Heart right ventricle (tissue), 16 donors: ENCODE results near the gene UNC80. TPM values are rescaled to one million over a fixed set of nuclear protein-coding genes. Genes with fewer than 3 reads are reported as not detected.

Source experiments
- ATAC-seq, 8 donors: fragments of 200-7000 bp; cut with Tn5 transposase; one replicate each; pipeline ENCODE4 v1.9.1; 2020; ENCODE audit warnings: mild to moderate bottlenecking in 8 of 8, moderate library complexity in 8 of 8, moderate number of reproducible peaks in 1 of 8
- DNase-seq, 2 donors: peaks; one replicate each; pipeline ENCODE4 v3.0.0-alpha.2; 2020
- H3K27ac ChIP-seq, 10 donors: fragments of 200-600 bp; sonication (generic) in 2 of 10; one replicate each; pipeline versions ENCODE4 v1.5.0 to v1.8.0; 2020 to 2022; ENCODE audit warnings: mild to moderate bottlenecking in 3 of 10
- H3K27me3 ChIP-seq, 7 donors: fragments of 200-600 bp; one replicate each; pipeline ENCODE4 v1.8.0; 2021 to 2022; ENCODE audit warnings: mild to moderate bottlenecking in 2 of 7
- H3K36me3 ChIP-seq, 9 donors: fragments of 200-600 bp; sonication (generic) in 1 of 9; one replicate each; pipeline versions ENCODE4 v1.5.0 to v1.8.0; 2020 to 2022; ENCODE audit warnings: mild to moderate bottlenecking in 2 of 9
- H3K4me1 ChIP-seq, 9 donors: fragments of 200-600 bp; sonication (generic) in 1 of 9; one replicate each; pipeline versions ENCODE4 v1.5.0 to v1.8.0; 2020 to 2022; ENCODE audit warnings: mild to moderate bottlenecking in 4 of 9
- H3K4me3 ChIP-seq, 10 donors: fragments of 200-600 bp; sonication (generic) in 2 of 10; one replicate each; pipeline versions ENCODE4 v1.5.0 to v1.8.0; 2020 to 2022; ENCODE audit warnings: mild to moderate bottlenecking in 7 of 10, moderate library complexity in 2 of 10
- H3K9me3 ChIP-seq, 11 donors: fragments of 200-600 bp in 10 of 11; sonication (generic) in 2 of 11; one replicate each; pipeline versions ENCODE4 v1.5.0 to v1.8.0; 2013 to 2022; ENCODE audit warnings: mild to moderate bottlenecking in 2 of 11, control low read depth in 1 of 11, moderate library complexity in 1 of 11
- WGBS, 2 donors: extraction: QIAGEN DNeasy Blood & Tissue Kit; methylation state at CpG; one replicate each; pipeline ENCODE4 v1.1.7; 2013; ENCODE audit warnings: inconsistent platforms in 1 of 2; 5-methylcytosine and 5-hydroxymethylcytosine counted together
- intact Hi-C, 10 donors: fragments of 100-400 bp; cut with DNase I; formaldehyde crosslinking; loops; one replicate each; pipeline versions ENCODE4 v1.11.1 to v1.14.2; 2022
- polyA plus RNA-seq, 2 donors: library from polyadenylated mRNA; stranded (reverse); fragments of 200-250 nt; gene quantifications; one replicate each; pipeline ENCODE4 v1.2.3, GENCODE V29; 2013
- total RNA-seq, 10 donors: library from RNA; stranded (reverse); fragmentation: NEBNext Ultra II Directional in 3 of 10; extraction: Animal tissue kit (Norgen Biotek cat#: 25700) in 3 of 10; gene quantifications; one replicate each; pipeline versions ENCODE4 v1.2.1 to v1.2.4, GENCODE V29; 2021 to 2023
- TF ChIP-seq, protein P1 (sequence below), 9 donors: fragments of 200-600 bp; sonication (generic) in 2 of 9; IDR thresholded peaks; one replicate each; pipeline versions ENCODE4 v1.5.0 to v1.8.0; 2021 to 2022; ENCODE audit warnings: antibody characterized with exemption in 9 of 9, mild to moderate bottlenecking in 5 of 9, moderate library complexity in 1 of 9
- donor health status: Arrhythmogenic right ventricular cardiomyopathy.
- donor health status: ischemic (EF 13 %, LVEDD 7.1; RV severe dilation, severe dysfunction).
- donor health status: healthy with polysubstance abuse.
- donor health status: DM: no; HTN: yes; CAD: no.
- donor health status: DM: no; HTN: no; CAD: no.
- donor health status: ischemic (EF 25% LVEDD 6.9; RV normal size, moderate dysfunction).
- donor health status: ischemic (EF 25% LVEDD 5.7; RV mildly dilated, moderate dysfunction).
- donor health status: healthy.
- donor health status: DM: yes; HTN: yes; CAD: no.
- donor health status: Ischemic cardiomyopathy.
- donor health status: ischemic (EF 35%, LVEDD 5.7; RV mildly dilated, moderate dysfunction).
- donor health status: nonischemic (EF 11% LVEDD 7.7; RV severe dilation, severe dysfunction).
- donor health status: DM: yes; HTN: yes; CAD: no.
- donor health status: PGD.
- donor health status: ischemic (EF 29% LVEDD 5.4; RV normal size, mild dysfunction).
- donor health status: nonischemic (EF 23%, LVEDD 6.1; RV moderate dilation, normal function).

UNC80 gene
- total and polyA plus RNA-seq, 12 donors, result under 0.01 to 1.3 (median 0.32) TPM; not detected in 4

DNA sequence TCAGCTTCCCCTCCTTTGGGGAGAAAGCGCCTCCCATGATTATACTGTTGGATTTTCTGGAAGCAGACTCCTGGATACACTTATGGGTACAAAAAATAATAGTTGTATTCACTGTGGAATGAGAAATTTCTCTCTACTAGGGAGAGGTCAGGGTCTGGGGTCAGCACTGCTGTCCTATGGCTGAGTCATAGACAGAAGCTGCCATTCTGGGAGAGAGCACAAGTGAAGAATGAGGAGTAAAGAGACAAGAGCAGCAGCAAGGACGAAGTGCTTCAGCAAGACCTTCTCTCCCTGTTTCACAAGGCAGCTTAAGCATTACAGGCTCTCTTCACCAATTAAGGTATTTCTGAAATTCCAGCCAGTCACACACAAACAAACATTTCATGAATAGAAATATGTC lies 10.1 kb upstream of the UNC80 start:
- Histone ChIP-seq H3K27me3 (peaks cover 0 to 5% (median 0%) of the 10 kb centered on the region in 7 donors), H3K36me3 (no peaks in the 10 kb centered on the region), H3K27ac (no peak overlapping the region), H3K9me3 (peaks cover 0 to 17% (median 0%) of the 10 kb centered on the region in 11 donors), H3K4me1 (no peaks in the 10 kb centered on the region), H3K4me3 (no peak overlapping the region)
- no peak for DNase-seq
- no peak for ATAC-seq
- 38 to 54% methylated on average over 2 of the region's 2 CpGs for WGBS, 2 donors
- intact Hi-C loops, result loop anchor here in 1 of 10 donors (10.0 kb wide), 1 partner anchor 47 kb away; no protein-coding TSS in a partner anchor
- TF ChIP-seq, protein P1, sequence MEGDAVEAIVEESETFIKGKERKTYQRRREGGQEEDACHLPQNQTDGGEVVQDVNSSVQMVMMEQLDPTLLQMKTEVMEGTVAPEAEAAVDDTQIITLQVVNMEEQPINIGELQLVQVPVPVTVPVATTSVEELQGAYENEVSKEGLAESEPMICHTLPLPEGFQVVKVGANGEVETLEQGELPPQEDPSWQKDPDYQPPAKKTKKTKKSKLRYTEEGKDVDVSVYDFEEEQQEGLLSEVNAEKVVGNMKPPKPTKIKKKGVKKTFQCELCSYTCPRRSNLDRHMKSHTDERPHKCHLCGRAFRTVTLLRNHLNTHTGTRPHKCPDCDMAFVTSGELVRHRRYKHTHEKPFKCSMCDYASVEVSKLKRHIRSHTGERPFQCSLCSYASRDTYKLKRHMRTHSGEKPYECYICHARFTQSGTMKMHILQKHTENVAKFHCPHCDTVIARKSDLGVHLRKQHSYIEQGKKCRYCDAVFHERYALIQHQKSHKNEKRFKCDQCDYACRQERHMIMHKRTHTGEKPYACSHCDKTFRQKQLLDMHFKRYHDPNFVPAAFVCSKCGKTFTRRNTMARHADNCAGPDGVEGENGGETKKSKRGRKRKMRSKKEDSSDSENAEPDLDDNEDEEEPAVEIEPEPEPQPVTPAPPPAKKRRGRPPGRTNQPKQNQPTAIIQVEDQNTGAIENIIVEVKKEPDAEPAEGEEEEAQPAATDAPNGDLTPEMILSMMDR (IDR thresholded peaks at IDR 0.05), result no peak

DNA sequence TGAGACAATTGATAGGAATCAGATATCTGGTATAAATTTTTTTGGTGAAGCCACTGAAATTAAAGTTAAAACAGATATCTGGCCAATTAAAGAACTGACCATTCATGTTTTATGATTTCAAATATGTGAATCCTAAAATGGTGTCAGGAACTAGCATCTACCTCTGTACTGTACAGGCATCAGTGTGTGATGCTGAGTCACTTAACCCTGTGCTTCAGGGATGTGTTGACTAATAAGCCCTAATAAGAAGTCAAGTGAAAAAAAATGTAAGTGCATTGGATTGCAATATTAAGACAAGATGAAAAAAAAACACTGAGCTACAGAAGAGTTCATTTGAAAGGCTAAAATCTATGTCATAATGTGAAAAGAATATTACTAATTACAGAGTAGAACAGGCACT lies 9.1 kb upstream of the UNC80 start:
- Histone ChIP-seq H3K27ac (no peak overlapping the region), H3K27me3 (no peaks in the 10 kb centered on the region), H3K4me3 (no peak overlapping the region), H3K4me1 (no peaks in the 10 kb centered on the region), H3K9me3 (peaks cover 0 to 17% (median 0%) of the 10 kb centered on the region in 11 donors), H3K36me3 (no peaks in the 10 kb centered on the region)
- intact Hi-C loops, result loop anchor here in 1 of 10 donors (10.0 kb wide), 1 partner anchor 48 kb away; no protein-coding TSS in a partner anchor
- ATAC-seq (no peak), DNase-seq (no peak)
- TF ChIP-seq, protein P1 (IDR thresholded peaks at IDR 0.05), result no peak

- TF ChIP-seq, protein P1 (IDR thresholded peaks at IDR 0.05), result no peak
- DNase-seq (no peak), ATAC-seq (no peak)
- Histone ChIP-seq H3K4me3 (no peak overlapping the region), H3K27me3 (peaks cover 0 to 2% (median 0%) of the 10 kb centered on the region in 7 donors), H3K27ac (no peak overlapping the region), H3K4me1 (no peaks in the 10 kb centered on the region), H3K36me3 (no peaks in the 10 kb centered on the region), H3K9me3 (peaks cover 0 to 17% (median 0%) of the 10 kb centered on the region in 11 donors)
- WGBS, 2 donors, result 45% methylated on average over 3 of the region's 3 CpGs
- intact Hi-C loops, result loop anchor here in 1 of 10 donors (10.0 kb wide), 1 partner anchor 48 kb away; no protein-coding TSS in a partner anchor
These were observed 8.5 kb upstream of the UNC80 start for GRCh38 chr2:209763106-209763505.

- H3K4me1 ChIP-seq, result peaks cover 0 to 6% (median 3%) of the 10 kb centered on the region in 9 donors
- peaks cover 0 to 17% (median 0%) of the 10 kb centered on the region in 7 donors for H3K27me3 ChIP-seq
- DNase-seq (no peak), ATAC-seq (no peak)
- H3K36me3 ChIP-seq, result no peaks in the 10 kb centered on the region
- 73 to 76% methylated on average over 1 of the region's 1 CpG for WGBS, 2 donors
- H3K9me3 ChIP-seq, result no peaks in the 10 kb centered on the region
- H3K4me3 ChIP-seq, result no peak overlapping the region
- intact Hi-C loops, result loop anchor here in 1 of 10 donors (10.0 kb wide), 1 partner anchor 52 kb away; no protein-coding TSS in a partner anchor
- TF ChIP-seq, protein P1 (IDR thresholded peaks at IDR 0.05), result no peak
- no peak overlapping the region for H3K27ac ChIP-seq
These were observed 5.0 kb upstream of the UNC80 start for GRCh38 chr2:209766613-209767012.
